Measurements from ENCODE around the gene CLDN24.
A peak's percentile ranks its signal among the peaks of the same experiment; 100 is the strongest.

Gene CLDN24

DNA sequence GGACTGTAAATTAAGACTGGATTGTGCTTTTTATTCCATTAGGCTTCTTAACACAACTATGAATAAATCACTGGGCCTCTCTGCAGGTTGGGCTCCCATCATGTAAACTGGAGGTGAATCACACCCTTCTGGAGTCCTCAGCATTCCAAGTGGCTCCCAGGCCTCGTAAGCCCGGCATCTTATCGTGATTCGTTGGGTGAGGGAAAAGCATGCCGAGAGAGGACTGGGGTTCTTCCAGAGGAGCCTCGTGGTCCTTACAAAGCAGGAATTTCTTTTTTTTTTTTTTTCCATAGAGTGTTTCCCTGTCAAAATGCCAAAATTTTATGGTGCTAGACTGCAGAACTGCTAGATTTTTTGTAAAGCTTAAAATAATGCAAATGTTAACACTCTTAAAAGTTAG, 22.2 kb downstream of the CLDN24 start:
- no peak overlapping the region for H3K4me3 ChIP-seq (ENCODE audit: low read depth, low read length)
- TF ChIP-seq CTCF (IDR thresholded peaks at IDR 0.05; ENCODE audit: insufficient read depth, low read depth, low read length, missing control alignments) = no peak
- DNase-seq (ENCODE audit: low read depth) = no peak

DNA sequence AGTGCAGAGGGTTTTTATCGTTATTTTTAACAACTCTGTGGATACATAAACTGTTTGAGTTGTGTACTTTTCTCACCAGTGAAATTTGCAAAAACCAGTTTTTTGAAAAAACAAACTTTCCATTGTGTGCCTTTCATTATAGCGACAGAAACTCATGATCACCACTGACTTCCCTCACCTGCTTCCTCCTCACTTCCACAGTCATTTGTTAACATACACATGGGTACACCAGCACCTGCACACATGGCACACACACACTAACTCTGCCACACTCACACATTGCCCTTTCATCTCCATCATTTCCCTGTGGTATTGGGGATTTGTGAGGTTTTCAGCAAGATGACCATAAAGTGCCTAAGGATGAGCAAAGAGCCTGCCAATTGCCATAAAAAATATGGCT, 22.8 kb downstream of the CLDN24 start:
- no peak overlapping the region for H3K4me3 ChIP-seq (ENCODE audit: low read depth, low read length)
- no peak for TF ChIP-seq CTCF (IDR thresholded peaks at IDR 0.05; ENCODE audit: insufficient read depth, low read depth, low read length, missing control alignments)
- no peak for DNase-seq (ENCODE audit: low read depth)

- no peak for TF ChIP-seq CTCF (IDR thresholded peaks at IDR 0.05; ENCODE audit: insufficient read depth, low read depth, low read length, missing control alignments)
- DNase-seq (ENCODE audit: low read depth) = peak; percentile 61
- H3K4me3 ChIP-seq (ENCODE audit: low read depth, low read length) = no peak overlapping the region
Measured at GRCh38 chr4:183297675-183298074, 24.6 kb downstream of the CLDN24 start.

DNA sequence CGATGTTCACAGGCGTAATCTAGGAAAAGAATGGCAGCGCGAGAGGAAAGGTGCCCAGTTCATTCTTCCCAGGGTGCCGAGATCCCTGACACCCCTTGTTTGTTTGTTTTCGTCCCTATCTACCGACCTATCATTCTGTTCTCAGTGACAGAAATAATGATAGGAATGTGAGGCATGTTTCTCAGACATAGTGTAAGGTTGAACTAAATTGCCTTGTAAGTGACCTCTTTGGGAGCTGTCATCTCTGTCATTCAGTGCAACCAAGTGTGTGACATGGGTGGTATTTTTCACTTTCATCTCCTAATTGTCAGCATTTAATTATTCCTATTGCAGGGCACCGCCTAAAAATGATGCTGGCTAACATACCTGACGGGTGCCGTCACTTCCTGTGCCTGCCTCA, 26.5 kb downstream of the CLDN24 start:
- no peak overlapping the region for H3K4me3 ChIP-seq (ENCODE audit: low read depth, low read length)
- no peak for TF ChIP-seq CTCF (IDR thresholded peaks at IDR 0.05; ENCODE audit: insufficient read depth, low read depth, low read length, missing control alignments)
- DNase-seq (ENCODE audit: low read depth) = no peak

DNA sequence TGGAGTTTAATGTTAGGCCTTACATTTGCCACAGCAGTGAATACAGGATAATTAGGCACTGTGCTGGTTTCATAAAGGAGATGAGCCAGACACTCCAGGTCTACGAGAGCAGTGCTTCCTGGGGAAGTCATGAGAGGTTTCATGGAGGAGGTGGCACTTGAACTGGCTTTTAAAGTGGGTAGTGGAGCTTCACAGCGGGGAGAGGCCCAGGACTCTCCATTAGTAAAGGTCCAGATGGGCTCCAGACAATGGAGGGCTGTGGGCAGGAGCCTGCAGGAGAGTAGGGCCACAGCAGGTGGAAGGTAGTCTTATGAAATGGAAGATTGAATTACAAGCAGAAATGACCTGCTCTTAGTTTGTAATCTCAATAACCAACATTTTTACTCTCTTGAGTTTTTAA, 31.2 kb downstream of the CLDN24 start:
- no peak for TF ChIP-seq CTCF (IDR thresholded peaks at IDR 0.05; ENCODE audit: insufficient read depth, low read depth, low read length, missing control alignments)
- H3K4me3 ChIP-seq (ENCODE audit: low read depth, low read length) = no peak overlapping the region
- no peak for DNase-seq (ENCODE audit: low read depth)

DNA sequence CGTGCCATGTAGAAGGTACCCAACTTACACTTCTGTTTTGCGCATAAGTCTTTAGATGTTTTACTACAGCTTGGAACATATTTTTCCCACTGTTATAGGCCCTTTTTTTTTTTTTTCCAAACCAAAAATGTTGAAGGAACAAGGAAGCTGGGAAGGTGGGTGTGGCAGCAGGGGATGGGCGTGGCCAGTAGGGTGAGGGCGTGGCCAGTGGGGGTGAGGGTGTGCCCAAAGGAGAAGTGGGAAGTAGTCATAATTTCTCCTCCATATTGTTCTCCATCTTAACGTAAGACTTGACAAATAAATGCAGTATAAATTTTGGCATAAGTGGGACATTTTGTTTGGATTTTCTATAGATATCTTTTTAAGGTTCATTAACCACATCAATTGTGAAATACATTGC, 32.5 kb downstream of the CLDN24 start:
- DNase-seq (ENCODE audit: low read depth) = no peak
- H3K4me3 ChIP-seq (ENCODE audit: low read depth, low read length) = no peak overlapping the region
- TF ChIP-seq CTCF (IDR thresholded peaks at IDR 0.05; ENCODE audit: insufficient read depth, low read depth, low read length, missing control alignments) = no peak

DNA sequence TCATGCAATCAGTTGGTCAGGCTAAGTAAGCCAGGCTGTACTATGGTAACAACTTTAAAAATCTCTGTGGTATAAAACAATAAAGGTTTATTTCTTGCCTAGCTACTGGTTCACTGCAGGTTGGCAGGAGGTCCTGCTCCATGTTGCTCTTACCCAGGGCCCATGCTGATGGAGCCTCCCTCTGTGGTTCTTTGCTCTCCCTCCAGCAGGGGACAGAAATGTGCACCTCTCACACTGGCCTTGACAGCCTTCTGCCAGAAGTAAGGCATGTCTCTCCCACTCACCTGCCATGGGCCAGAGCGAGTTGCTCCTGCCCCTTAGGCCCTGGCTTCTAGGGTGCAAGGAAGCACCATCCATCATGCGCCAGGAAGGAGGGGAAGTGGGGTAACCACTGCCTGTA, 33.3 kb downstream of the CLDN24 start:
- DNase-seq (ENCODE audit: low read depth) = no peak
- TF ChIP-seq CTCF (IDR thresholded peaks at IDR 0.05; ENCODE audit: insufficient read depth, low read depth, low read length, missing control alignments) = no peak
- H3K4me3 ChIP-seq (ENCODE audit: low read depth, low read length) = no peak overlapping the region
